ENCODE results near the gene UNC13B.
"Not testable (repeated sequence)": the region's sequence is repeated elsewhere in the genome, so short reads cannot be mapped to it uniquely, and the experiment has no call there.

UNC13B gene

GRCh38 chr9:35229066-35229778, 67.4 kb downstream of the UNC13B start:
- DNase-seq = peak; percentile 5

- DNase-seq = no peak
Measured at GRCh38 chr9:35229779-35230143, 68.0 kb downstream of the UNC13B start.

GRCh38 chr9:35232867-35233544, 71.2 kb downstream of the UNC13B start:
- no peak for DNase-seq

GRCh38 chr9:35236692-35237091, 74.9 kb downstream of the UNC13B start:
- DNase-seq = no peak

GRCh38 chr9:35237311-35237710, 75.5 kb downstream of the UNC13B start:
- no peak for DNase-seq

GRCh38 chr9:35245945-35246344, 84.1 kb downstream of the UNC13B start:
- DNase-seq = not testable (repeated sequence)

GRCh38 chr9:35253075-35253474, 91.3 kb downstream of the UNC13B start:
- no peak for DNase-seq

- peak; percentile 11 for DNase-seq
Measured at GRCh38 chr9:35254237-35254636, 92.4 kb downstream of the UNC13B start.

- DNase-seq = no peak
Measured at GRCh38 chr9:35254984-35255857, 93.4 kb downstream of the UNC13B start.

- peak; percentile 59 for DNase-seq
Measured at GRCh38 chr9:35257986-35258659, 96.3 kb downstream of the UNC13B start.

- peak; percentile 55 for DNase-seq
Measured at GRCh38 chr9:35258660-35259474, 97.1 kb downstream of the UNC13B start.

GRCh38 chr9:35260186-35260585, 98.4 kb downstream of the UNC13B start:
- DNase-seq = peak; percentile 9

- no peak for DNase-seq
Measured at GRCh38 chr9:35262064-35262463, 100.3 kb downstream of the UNC13B start.

- DNase-seq = no peak
Measured at GRCh38 chr9:35267710-35268109, 105.9 kb downstream of the UNC13B start.

GRCh38 chr9:35269919-35270318, 108.1 kb downstream of the UNC13B start:
- DNase-seq = no peak

- DNase-seq = no peak
Measured at GRCh38 chr9:35271637-35272036, 109.8 kb downstream of the UNC13B start.

- DNase-seq = no peak
Measured at GRCh38 chr9:35272989-35273388, 111.2 kb downstream of the UNC13B start.

- DNase-seq = no peak
Measured at GRCh38 chr9:35273591-35273990, 111.8 kb downstream of the UNC13B start.

GRCh38 chr9:35274993-35275392, 113.2 kb downstream of the UNC13B start:
- no peak for DNase-seq

- no peak for DNase-seq
Measured at GRCh38 chr9:35277171-35277520, 115.3 kb downstream of the UNC13B start.

- DNase-seq = no peak
Measured at GRCh38 chr9:35277628-35278359, 116.0 kb downstream of the UNC13B start.

GRCh38 chr9:35279946-35280345, 118.1 kb downstream of the UNC13B start:
- no peak for DNase-seq

All from suppressor macrophage treated with lipopolysaccharide for 4 hours (primary cell).